CD14-positive monocyte (primary cell): ENCODE results near the gene RPN1. TPM values are rescaled to one million over a fixed set of nuclear protein-coding genes. Genes with fewer than 3 reads are reported as not detected.

Experiments
- DNase-seq, 3 donors: peaks; one replicate each; pipeline ENCODE4 v3.0.0-alpha.2; 2011 to 2022
- H2AFZ ChIP-seq: 2 replicates; pipeline ENCODE4 v1.6.0; 2012; ENCODE audit warnings: mild to moderate bottlenecking, low read depth, low read length, inconsistent platforms; ENCODE audit not compliant: insufficient read depth, poor library complexity, severe bottlenecking
- H3K27ac ChIP-seq, 2 donors: 1 replicate in 1 of 2; 2 replicates in 1 of 2; pipeline ENCODE4 v1.5.1; 2012 to 2013; ENCODE audit warnings: low read length in 2 of 2, control low read depth in 1 of 2, inconsistent platforms in 1 of 2, low read depth in 1 of 2, mild to moderate bottlenecking in 1 of 2
- H3K27me3 ChIP-seq, 2 donors: one replicate each; pipeline versions ENCODE4 v1.6.0 to v1.6.1; 2011 to 2013; ENCODE audit warnings: low read length in 2 of 2; ENCODE audit not compliant: control insufficient read depth in 2 of 2, insufficient read depth in 2 of 2
- H3K36me3 ChIP-seq, 2 donors: replicated peaks in 1 of 2; 1 replicate in 1 of 2; 2 replicates in 1 of 2; pipeline versions ENCODE4 v1.5.1 to v1.6.1; 2012 to 2013; ENCODE audit warnings: low read length in 2 of 2, control low read depth in 1 of 2, inconsistent platforms in 1 of 2, mild to moderate bottlenecking in 1 of 2; ENCODE audit not compliant: insufficient read depth in 2 of 2, control insufficient read depth in 1 of 2
- H3K4me1 ChIP-seq, 2 donors: 1 replicate in 1 of 2; 2 replicates in 1 of 2; pipeline versions ENCODE4 v1.5.1 to v1.6.1; 2012 to 2013; ENCODE audit warnings: low read length in 2 of 2, control low read depth in 1 of 2, inconsistent platforms in 1 of 2, mild to moderate bottlenecking in 1 of 2, moderate library complexity in 1 of 2; ENCODE audit not compliant: insufficient read depth in 2 of 2, control insufficient read depth in 1 of 2
- H3K4me2 ChIP-seq: replicated peaks from 2 replicates; pipeline ENCODE3; 2012; ENCODE audit warnings: low read length, moderate library complexity, mild to moderate bottlenecking; ENCODE audit not compliant: poor library complexity, severe bottlenecking; ENCODE audit errors: extremely low read depth
- H3K4me3 ChIP-seq, 3 experiments: fragments of 200-600 bp in 1 of 3; sonication (generic) in 1 of 3; replicated peaks in 1 of 3; 1 replicate in 2 of 3; 2 replicates in 1 of 3; pipeline ENCODE4 v1.5.1; 2011 to 2013; ENCODE audit warnings: low read length in 3 of 3, mild to moderate bottlenecking in 3 of 3, control low read depth in 2 of 3, low read depth in 2 of 3, inconsistent platforms in 1 of 3, moderate library complexity in 1 of 3
- H3K79me2 ChIP-seq: 2 replicates; pipeline ENCODE4 v1.6.0; 2012; ENCODE audit warnings: mild to moderate bottlenecking, control low read depth, inconsistent platforms, low read length, moderate library complexity; ENCODE audit not compliant: insufficient read depth
- H3K9ac ChIP-seq: 2 replicates; pipeline ENCODE4 v1.6.0; 2017; ENCODE audit warnings: low read length, mild to moderate bottlenecking; ENCODE audit not compliant: insufficient read depth, poor library complexity, severe bottlenecking
- H3K9me3 ChIP-seq, 2 donors: replicated peaks in 1 of 2; 1 replicate in 1 of 2; 2 replicates in 1 of 2; pipeline versions ENCODE4 v1.5.1 to v1.6.1; 2012 to 2013; ENCODE audit warnings: low read length in 2 of 2, control low read depth in 1 of 2; ENCODE audit not compliant: control insufficient read depth in 1 of 2, insufficient read depth in 1 of 2
- H4K20me1 ChIP-seq: 2 replicates; pipeline ENCODE4 v1.6.0; 2012; ENCODE audit warnings: mild to moderate bottlenecking, low read length, control low read depth, moderate library complexity; ENCODE audit not compliant: insufficient read depth
- H3K27ac Mint-ChIP-seq, 7 donors: one replicate each; pipeline ENCODE4 v1.8.0; 2020; ENCODE audit warnings: mild to moderate bottlenecking in 7 of 7, mixed read lengths in 7 of 7, moderate library complexity in 6 of 7, inconsistent platforms in 2 of 7
- H3K27me3 Mint-ChIP-seq, 3 donors: one replicate each; pipeline ENCODE4 v1.8.0; 2021 to 2022; ENCODE audit warnings: low read depth in 3 of 3, mild to moderate bottlenecking in 3 of 3, mixed read lengths in 3 of 3, moderate library complexity in 3 of 3, inconsistent platforms in 1 of 3
- H3K36me3 Mint-ChIP-seq, 2 donors: one replicate each; pipeline ENCODE4 v1.8.0; 2020; ENCODE audit warnings: mixed read lengths in 2 of 2, inconsistent platforms in 1 of 2, mild to moderate bottlenecking in 1 of 2
- H3K4me1 Mint-ChIP-seq: one replicate; pipeline ENCODE4 v1.8.0; 2020; ENCODE audit warnings: mild to moderate bottlenecking, mixed read lengths
- H3K4me3 Mint-ChIP-seq, 2 donors: one replicate each; pipeline ENCODE4 v1.8.0; 2020; ENCODE audit warnings: mild to moderate bottlenecking in 2 of 2, mixed read lengths in 2 of 2, moderate library complexity in 1 of 2
- H3K9me3 Mint-ChIP-seq, 7 donors: one replicate each; pipeline ENCODE4 v1.8.0; 2020 to 2022; ENCODE audit warnings: mixed read lengths in 7 of 7, mild to moderate bottlenecking in 6 of 7, moderate library complexity in 6 of 7, inconsistent platforms in 2 of 7
- CTCF ChIP-seq: fragments of 200-600 bp; IDR thresholded peaks from one replicate; pipeline ENCODE4 v1.8.0; 2022; ENCODE audit warnings: antibody characterized with exemption, mild to moderate bottlenecking
- WGBS: methylation state at CpG from one replicate; pipeline ENCODE4 v1.1.5; 2013; ENCODE audit warnings: missing lambda C conversion rate; ENCODE audit not compliant: insufficient coverage; 5-methylcytosine and 5-hydroxymethylcytosine counted together
- intact Hi-C, 2 donors: fragments of 100-400 bp; cut with micrococcal nuclease; formaldehyde crosslinking; loops; one replicate each; pipeline versions ENCODE4 v1.15.0 to v1.15.1; 2023
- polyA plus RNA-seq, 3 donors: library from polyadenylated mRNA; depleted of rRNA in 1 of 3; unstranded in 2 of 3; stranded (reverse) in 1 of 3; fragments of 300-500 nt in 2 of 3; fragments of >200 nt in 1 of 3; fragmentation: Illumina TruSeq in 2 of 3; gene quantifications; 1 replicate in 2 of 3; 2 replicates in 1 of 3; pipeline ENCODE4 v1.2.3, GENCODE V29; 2012 to 2021

RPN1 gene
- polyA plus RNA-seq, 3 donors: 112 to 375 (median 354) TPM

DNA sequence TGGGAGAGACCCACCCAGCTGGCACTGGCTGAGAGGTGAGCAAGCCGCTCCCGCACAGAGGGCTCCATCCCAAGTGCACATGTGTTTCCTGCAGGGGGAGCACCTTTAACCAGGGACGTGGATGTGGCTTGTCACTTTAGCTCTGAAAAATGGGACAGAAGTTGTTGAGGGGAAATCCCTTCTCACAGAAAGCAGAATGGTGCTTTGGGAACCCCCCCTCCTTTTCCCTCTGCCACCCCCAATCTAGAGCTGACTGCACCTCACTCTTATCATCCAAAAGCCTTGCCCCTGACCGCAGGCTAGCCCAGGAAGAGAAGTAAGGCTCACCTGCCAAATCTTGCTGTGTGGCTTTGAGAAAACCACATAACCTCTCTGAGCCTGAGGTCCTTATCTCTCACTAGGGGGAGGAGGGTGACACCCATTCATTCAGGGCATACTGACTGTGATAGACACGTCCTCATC lies 77.9 kb downstream of the RPN1 start:
- Histone ChIP-seq H3K4me3 (no peak overlapping the region), H2AFZ (no peak overlapping the region), H3K9ac (no peak overlapping the region), H3K4me1 (peaks cover 6 to 9% of the 10 kb centered on the region in 2 donors), H3K9me3 (no peaks in the 10 kb centered on the region), H4K20me1 (no peaks in the 10 kb centered on the region), H3K4me2 (no peak overlapping the region), H3K36me3 (no peaks in the 10 kb centered on the region), H3K79me2 (no peaks in the 10 kb centered on the region), H3K27me3 (peaks cover 8 to 20% of the 10 kb centered on the region in 2 donors), H3K27ac (no peak overlapping the region)
- no peak for TF ChIP-seq CTCF
- H3K27ac Mint-ChIP-seq: no peak overlapping the region
- intact Hi-C loops: no loop called here
- peaks cover 23 to 39% (median 28%) of the 10 kb centered on the region in 3 donors for H3K27me3 Mint-ChIP-seq
- peak in 1 of 3 donors; percentile 31 for DNase-seq
- no peaks in the 10 kb centered on the region for H3K9me3 Mint-ChIP-seq
- H3K4me3 Mint-ChIP-seq: peak overlapping the region in 1 of 2 donors; percentile 26
- peaks cover 14% of the 10 kb centered on the region for H3K4me1 Mint-ChIP-seq
- H3K36me3 Mint-ChIP-seq: no peaks in the 10 kb centered on the region
- no CpG with 5 or more reads among the region's 5 CpGs for WGBS

GRCh38 chr3:128572013-128572412 lies 78.6 kb downstream of the RPN1 start:
- Histone ChIP-seq H3K9ac (no peak overlapping the region), H3K4me3 (no peak overlapping the region), H3K36me3 (no peaks in the 10 kb centered on the region), H2AFZ (no peak overlapping the region), H3K79me2 (no peaks in the 10 kb centered on the region), H3K27ac (no peak overlapping the region), H3K4me2 (no peak overlapping the region), H3K9me3 (no peaks in the 10 kb centered on the region), H3K4me1 (peaks cover 6 to 9% of the 10 kb centered on the region in 2 donors), H3K27me3 (peaks cover 8 to 20% of the 10 kb centered on the region in 2 donors), H4K20me1 (no peaks in the 10 kb centered on the region)
- H3K4me1 Mint-ChIP-seq: peaks cover 14% of the 10 kb centered on the region
- no peak for DNase-seq
- WGBS: 97% methylated on average over 12 of the region's 13 CpGs
- no peak overlapping the region for H3K27ac Mint-ChIP-seq
- no peak for TF ChIP-seq CTCF
- no peak overlapping the region for H3K4me3 Mint-ChIP-seq
- intact Hi-C loops: no loop called here
- no peaks in the 10 kb centered on the region for H3K9me3 Mint-ChIP-seq
- no peaks in the 10 kb centered on the region for H3K36me3 Mint-ChIP-seq
- H3K27me3 Mint-ChIP-seq: peaks cover 23 to 39% (median 28%) of the 10 kb centered on the region in 3 donors

Other genes with a start within 250 kb of the RPN1 start
- gene DNAJB8, start 183.9 kb downstream of the RPN1 start, polyA plus RNA-seq: not detected
- gene GATA2, start 157.6 kb downstream of the RPN1 start, polyA plus RNA-seq: under 1 TPM in 2 of 3 donors, not detected in 1; 0.07 to 0.36 TPM
- 100 to 1,000 TPM; 192 to 261 (median 223) TPM for gene RAB7A, start 75.4 kb upstream of the RPN1 start, polyA plus RNA-seq
- 10 to 100 TPM; 21.9 to 27.7 (median 25.6) TPM for gene ACAD9, start 228.8 kb upstream of the RPN1 start, polyA plus RNA-seq